Superior temporal gyrus (tissue), 1 donor: ENCODE data around the gene NDEL1.

Experiments
- DNase-seq: peaks from one replicate; pipeline ENCODE4 v3.0.0-alpha.2; 2016; ENCODE audit errors: extremely low spot score

The NDEL1 gene

DNA sequence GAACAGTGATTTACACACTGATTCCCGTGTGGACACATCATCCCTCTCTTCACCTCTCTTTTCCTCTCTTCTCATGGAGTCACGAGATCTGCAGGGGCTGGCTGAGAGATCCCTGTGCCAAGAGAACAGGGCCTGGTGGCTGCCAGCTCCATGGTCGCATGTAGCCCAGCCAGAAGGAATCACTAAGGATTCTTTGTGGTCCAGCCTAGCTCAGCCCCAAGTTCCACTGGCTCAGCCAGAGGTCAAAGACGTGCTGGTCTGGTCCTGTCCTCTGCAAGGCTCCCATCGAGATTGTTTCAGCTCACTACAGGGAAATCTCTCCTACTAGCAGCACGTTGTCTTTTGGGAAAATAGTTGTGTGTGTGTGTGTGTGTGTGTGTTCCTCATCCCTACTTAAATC, 66.4 kb downstream of the NDEL1 start:
- DNase-seq: no peak

DNA sequence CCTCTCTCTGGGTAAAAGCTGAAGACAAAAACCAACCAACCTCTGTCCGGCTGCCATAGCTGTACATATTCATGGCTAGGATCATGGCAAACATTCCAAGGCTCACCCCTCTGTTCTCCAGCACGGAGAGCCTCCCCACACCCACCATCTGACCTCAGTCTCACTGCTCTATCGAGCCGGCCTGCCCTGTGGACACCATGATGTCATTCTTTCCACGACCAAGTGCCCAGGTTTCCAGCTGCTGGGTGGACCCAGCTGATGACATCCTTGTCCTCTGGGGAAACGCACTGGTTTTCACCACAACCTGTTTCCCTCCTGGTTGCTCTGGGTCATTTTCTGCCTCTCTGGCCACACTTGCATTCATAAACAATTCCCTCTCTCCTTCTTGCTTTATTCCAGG, 67.7 kb downstream of the NDEL1 start:
- DNase-seq: no peak

DNA sequence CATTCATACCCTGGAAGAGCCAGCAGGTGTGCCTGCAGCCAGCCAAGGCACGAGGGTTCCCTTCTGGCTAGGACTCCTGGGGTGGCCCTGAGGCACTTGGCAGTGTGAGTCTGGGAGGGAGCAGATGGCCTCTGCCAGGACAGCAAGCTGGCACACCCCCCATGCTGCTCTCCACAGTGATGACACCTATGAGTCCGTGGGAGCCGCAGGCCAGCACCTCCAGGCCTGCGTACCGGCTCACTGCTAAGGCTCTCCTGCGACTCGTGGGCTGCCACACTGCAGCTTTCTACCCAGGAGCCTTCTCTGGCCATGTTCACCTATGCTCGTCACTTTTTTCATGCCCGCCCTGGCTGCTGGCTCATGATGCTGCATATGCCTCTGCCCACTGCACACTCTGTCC, 68.1 kb downstream of the NDEL1 start:
- DNase-seq: no peak

DNA sequence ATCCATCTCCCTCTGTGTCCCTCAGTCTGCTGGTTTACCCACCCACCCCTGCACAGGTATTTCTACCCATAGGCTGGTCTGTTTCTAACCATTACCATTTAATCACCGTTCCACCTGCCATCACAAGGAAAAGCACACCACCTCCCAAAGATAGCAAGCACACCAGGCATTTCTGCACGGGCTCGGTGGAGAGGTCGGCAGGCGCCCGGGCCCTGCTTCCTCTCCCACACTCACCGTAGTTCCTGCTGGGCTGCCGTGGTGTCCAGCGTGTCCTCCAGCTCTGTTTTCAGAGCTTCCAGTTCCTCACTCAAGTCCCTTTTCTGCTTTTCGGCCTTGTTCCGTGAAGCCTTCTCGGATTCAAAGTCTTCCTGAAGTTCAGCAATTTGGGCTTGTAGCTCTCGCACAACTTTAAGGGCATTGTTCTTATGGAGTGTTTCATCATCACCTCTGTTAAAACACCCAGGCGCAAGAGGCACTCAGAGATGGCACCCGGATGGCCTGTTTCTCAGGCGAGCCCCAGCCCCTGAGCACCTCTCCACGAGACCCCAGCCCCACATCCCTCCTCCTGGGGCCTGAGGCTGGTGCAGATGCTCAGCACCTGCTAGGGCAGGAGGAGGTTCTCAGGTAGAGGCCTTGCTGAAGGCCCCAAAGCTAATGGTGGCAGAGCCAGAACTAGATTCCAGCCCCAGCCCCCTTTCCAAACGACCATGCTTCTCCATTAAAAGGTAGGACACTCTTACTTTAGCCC, 69.0 kb downstream of the NDEL1 start:
- no peak for DNase-seq

DNA sequence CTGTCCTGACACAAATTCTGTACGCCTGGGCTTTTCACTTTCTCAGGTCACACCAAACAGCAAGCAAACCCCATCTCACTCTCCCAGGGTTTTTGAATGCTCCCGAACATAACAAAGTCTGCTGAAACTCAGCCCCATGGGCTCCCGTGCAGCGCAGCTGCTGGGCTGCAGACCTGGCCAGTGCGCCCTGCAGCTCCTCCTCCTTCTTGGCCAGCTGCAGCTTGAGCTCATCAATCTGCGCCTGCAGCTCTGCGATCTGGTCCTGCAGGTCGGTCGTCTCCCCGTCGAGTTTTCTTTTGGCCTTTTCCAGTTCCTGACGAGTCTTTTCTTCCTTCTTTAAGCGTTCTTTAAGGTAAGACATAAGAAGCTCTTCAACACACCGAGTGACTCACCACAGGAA, 70.5 kb downstream of the NDEL1 start:
- DNase-seq: no peak

DNA sequence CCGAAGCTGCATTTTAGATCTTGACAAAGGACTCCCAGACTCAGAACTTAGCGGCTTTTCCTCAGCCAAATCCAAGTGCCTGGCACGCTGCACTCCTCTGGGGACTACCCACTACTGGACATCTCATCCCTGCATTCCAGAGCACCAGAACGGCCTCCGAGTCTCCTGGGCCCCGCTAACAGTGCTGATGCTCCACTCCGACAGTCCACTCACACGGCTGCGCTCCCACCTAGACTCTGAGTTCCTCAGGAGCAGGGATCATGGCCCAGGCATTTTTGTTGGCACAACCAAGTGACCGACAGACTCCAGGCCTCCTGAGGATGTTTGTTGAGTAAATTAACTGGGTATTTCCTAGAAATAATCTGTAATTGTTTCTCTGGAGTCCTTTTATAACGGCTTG, 79.1 kb downstream of the NDEL1 start:
- no peak for DNase-seq
